Prostate gland (tissue), 2 donors: ENCODE data around the gene AGPS. TPM values are rescaled to one million over a fixed set of nuclear protein-coding genes. Genes with fewer than 3 reads are reported as not detected.

Source experiments
- DNase-seq: peaks from one replicate; pipeline ENCODE4 v3.0.0-alpha.2; 2019; ENCODE audit warnings: low spot score
- H3K27ac ChIP-seq, 2 donors: fragments of 200-600 bp; sonication (generic); 2 replicates each; pipeline ENCODE4 v1.5.1; 2017 to 2019
- H3K27me3 ChIP-seq: fragments of 200-600 bp; sonication (generic); replicated peaks from 2 replicates; pipeline ENCODE4 v1.5.1; 2019; ENCODE audit not compliant: insufficient read depth
- H3K36me3 ChIP-seq, 2 donors: fragments of 200-600 bp; sonication (generic); 1 replicate in 1 of 2; 2 replicates in 1 of 2; pipeline versions ENCODE4 v1.5.1 to v1.8.1; 2017 to 2019
- H3K4me1 ChIP-seq: fragments of 200-600 bp; sonication (generic); replicated peaks from 2 replicates; pipeline ENCODE4 v1.5.1; 2019
- H3K4me3 ChIP-seq, 2 donors: fragments of 200-600 bp; sonication (generic); 2 replicates each; pipeline ENCODE4 v1.5.1; 2017 to 2019
- H3K9me3 ChIP-seq: fragments of 200-600 bp; sonication (generic); 2 replicates; pipeline ENCODE4 v1.5.1; 2017
- CTCF ChIP-seq, 4 experiments: fragments of 200-600 bp in 2 of 4; fragments of 450-650 bp in 2 of 4; sonication (generic) in 2 of 4; IDR thresholded peaks; 1 replicate in 3 of 4; 2 replicates in 1 of 4; pipeline ENCODE4 v1.5.1; 2016 to 2019; ENCODE audit warnings: antibody characterized with exemption in 4 of 4, mild to moderate bottlenecking in 2 of 4, moderate library complexity in 2 of 4
- POLR2A ChIP-seq: fragments of 450-650 bp; IDR thresholded peaks from one replicate; pipeline ENCODE4 v1.6.1; 2016; ENCODE audit warnings: antibody characterized with exemption, mild to moderate bottlenecking
- POLR2AphosphoS5 ChIP-seq: sonication (generic); formaldehyde crosslinking; IDR thresholded peaks from one replicate; pipeline ENCODE4 v1.6.1; 2017; ENCODE audit warnings: antibody characterized with exemption
- WGBS: methylation state at CpG from one replicate; pipeline ENCODE4 v1.1.5; 2018; 5-methylcytosine and 5-hydroxymethylcytosine counted together
- intact Hi-C: fragments of 100-400 bp; cut with DNase I; formaldehyde crosslinking; loops from one replicate; pipeline ENCODE4 v1.14.2; 2022
- total RNA-seq, 2 donors: library from RNA; depleted of rRNA; stranded (reverse); fragments of >200 nt; gene quantifications; one replicate each; pipeline ENCODE4 v1.1.0, GENCODE V29; 2016

The AGPS gene
- total RNA-seq, 2 donors from 2014 or later = 17.2 to 50.3 TPM

GRCh38 chr2:177467646-177468045, 75.1 kb downstream of the AGPS start:
- Histone ChIP-seq H3K9me3 (no peaks in the 10 kb centered on the region), H3K27ac (no peak overlapping the region), H3K27me3 (no peaks in the 10 kb centered on the region), H3K36me3 (no peaks in the 10 kb centered on the region), H3K4me1 (no peaks in the 10 kb centered on the region), H3K4me3 (no peak overlapping the region)
- intact Hi-C loops = no loop called here
- DNase-seq = no peak
- no peak for TF ChIP-seq POLR2A
- no peak for TF ChIP-seq CTCF (IDR thresholded peaks at IDR 0.05)
- TF ChIP-seq POLR2AphosphoS5 = no peak
- 89% methylated on average over 1 of the region's 1 CpG for WGBS

GRCh38 chr2:177471990-177472389, 79.4 kb downstream of the AGPS start:
- H3K9me3 ChIP-seq = no peaks in the 10 kb centered on the region
- TF ChIP-seq POLR2A (no peak), CTCF (IDR thresholded peaks at IDR 0.05) (no peak), POLR2AphosphoS5 (no peak)
- no peak overlapping the region for H3K4me3 ChIP-seq
- H3K4me1 ChIP-seq = no peaks in the 10 kb centered on the region
- no peaks in the 10 kb centered on the region for H3K36me3 ChIP-seq
- no peak for DNase-seq
- H3K27ac ChIP-seq = no peak overlapping the region
- no peaks in the 10 kb centered on the region for H3K27me3 ChIP-seq
- 100% methylated on average over 2 of the region's 2 CpGs for WGBS
- intact Hi-C loops = no loop called here

GRCh38 chr2:177474301-177474700, 81.7 kb downstream of the AGPS start:
- intact Hi-C loops = no loop called here
- H3K9me3 ChIP-seq = no peaks in the 10 kb centered on the region
- H3K36me3 ChIP-seq = no peaks in the 10 kb centered on the region
- H3K27me3 ChIP-seq = no peaks in the 10 kb centered on the region
- no peaks in the 10 kb centered on the region for H3K4me1 ChIP-seq
- no peak overlapping the region for H3K4me3 ChIP-seq
- DNase-seq = no peak
- H3K27ac ChIP-seq = no peak overlapping the region
- 78% methylated on average over 4 of the region's 4 CpGs for WGBS
- TF ChIP-seq POLR2AphosphoS5 (no peak), POLR2A (no peak), CTCF (IDR thresholded peaks at IDR 0.05) (no peak)

GRCh38 chr2:177474998-177475397, 82.4 kb downstream of the AGPS start:
- H3K36me3 ChIP-seq = no peaks in the 10 kb centered on the region
- 85% methylated on average over 1 of the region's 1 CpG for WGBS
- H3K4me3 ChIP-seq = no peak overlapping the region
- no peaks in the 10 kb centered on the region for H3K27me3 ChIP-seq
- no peaks in the 10 kb centered on the region for H3K9me3 ChIP-seq
- TF ChIP-seq CTCF (IDR thresholded peaks at IDR 0.05) (no peak), POLR2A (no peak), POLR2AphosphoS5 (no peak)
- H3K27ac ChIP-seq = no peak overlapping the region
- DNase-seq = no peak
- no peaks in the 10 kb centered on the region for H3K4me1 ChIP-seq
- intact Hi-C loops = no loop called here

GRCh38 chr2:177476897-177477296, 84.3 kb downstream of the AGPS start:
- Histone ChIP-seq H3K4me3 (no peak overlapping the region), H3K27me3 (no peaks in the 10 kb centered on the region), H3K4me1 (no peaks in the 10 kb centered on the region), H3K9me3 (no peaks in the 10 kb centered on the region), H3K27ac (no peak overlapping the region), H3K36me3 (no peaks in the 10 kb centered on the region)
- 97% methylated on average over 5 of the region's 5 CpGs for WGBS
- intact Hi-C loops = no loop called here
- DNase-seq = no peak
- TF ChIP-seq CTCF (IDR thresholded peaks at IDR 0.05) (no peak), POLR2A (no peak), POLR2AphosphoS5 (no peak)
